Uterus (tissue), 2 donors: ENCODE data around the gene PTPRN2.

Source experiments
- CTCF ChIP-seq, 4 experiments: fragments of 200-600 bp in 2 of 4; fragments of 450-650 bp in 2 of 4; sonication (generic) in 2 of 4; IDR thresholded peaks; one replicate each; pipeline ENCODE4 v1.5.1; 2016 to 2019; ENCODE audit warnings: antibody characterized with exemption in 4 of 4, mild to moderate bottlenecking in 2 of 4, moderate library complexity in 1 of 4
- POLR2A ChIP-seq, 2 donors: fragments of 450-650 bp; IDR thresholded peaks; one replicate each; pipeline ENCODE4 v1.6.1; 2016; ENCODE audit warnings: antibody characterized with exemption in 2 of 2, mild to moderate bottlenecking in 1 of 2, moderate library complexity in 1 of 2

- TF ChIP-seq POLR2A (IDR thresholded peaks at IDR 0.05), result no peak
- no peak for TF ChIP-seq CTCF (IDR thresholded peaks at IDR 0.05)
These were observed 888.1 kb downstream of the PTPRN2 start for GRCh38 chr7:157699357-157700013.
